Urothelium cell line (cell line): ENCODE data around the gene PPP2R3B.
A peak's percentile ranks its signal among the peaks of the same experiment; 100 is the strongest.
"Not testable (repeated sequence)": the region's sequence is repeated elsewhere in the genome, so short reads cannot be mapped to it uniquely, and the experiment has no call there.

Source experiments
- DNase-seq: peaks from one replicate; pipeline ENCODE4 v3.0.0; 2011; ENCODE audit warnings: low spot score, mixed read lengths
- FAIRE-seq: peaks from 2 replicates; lab custom pipeline; 2011; peaks lifted over from hg19 to GRCh38; lab: Jason Lieb, UNC

PPP2R3B gene

DNA sequence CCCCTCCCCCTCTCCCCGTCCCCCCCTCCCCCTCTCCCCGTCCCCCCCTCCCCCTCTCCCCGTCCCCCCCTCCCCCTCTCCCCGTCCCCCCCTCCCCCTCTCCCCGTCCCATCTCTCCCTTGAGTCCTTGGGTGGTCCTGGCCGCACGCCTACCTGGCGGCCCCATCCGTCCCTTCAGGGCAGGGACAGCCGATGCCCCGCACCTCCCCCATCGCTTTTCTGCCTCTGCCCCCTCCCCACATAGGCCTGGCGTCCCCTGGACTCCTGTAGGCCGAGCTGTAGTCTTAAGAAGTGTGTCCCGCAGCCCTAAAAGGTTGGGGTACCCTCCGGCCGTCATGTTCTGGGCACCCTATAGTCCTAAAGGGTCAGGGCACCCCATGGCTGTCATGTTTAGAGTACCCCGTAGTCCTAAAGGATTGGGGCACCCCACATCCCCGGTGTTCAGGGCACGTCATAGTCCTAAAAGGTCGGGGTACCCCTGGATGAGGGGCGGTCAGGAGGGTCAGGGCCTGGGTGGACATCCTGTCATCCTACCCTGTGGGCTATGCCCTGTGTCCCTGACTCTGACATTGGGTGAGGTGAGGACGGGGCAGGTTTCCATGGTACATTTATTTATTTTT is 57.3 kb downstream of the PPP2R3B start:
- FAIRE-seq (no peak), DNase-seq (no peak)

DNA sequence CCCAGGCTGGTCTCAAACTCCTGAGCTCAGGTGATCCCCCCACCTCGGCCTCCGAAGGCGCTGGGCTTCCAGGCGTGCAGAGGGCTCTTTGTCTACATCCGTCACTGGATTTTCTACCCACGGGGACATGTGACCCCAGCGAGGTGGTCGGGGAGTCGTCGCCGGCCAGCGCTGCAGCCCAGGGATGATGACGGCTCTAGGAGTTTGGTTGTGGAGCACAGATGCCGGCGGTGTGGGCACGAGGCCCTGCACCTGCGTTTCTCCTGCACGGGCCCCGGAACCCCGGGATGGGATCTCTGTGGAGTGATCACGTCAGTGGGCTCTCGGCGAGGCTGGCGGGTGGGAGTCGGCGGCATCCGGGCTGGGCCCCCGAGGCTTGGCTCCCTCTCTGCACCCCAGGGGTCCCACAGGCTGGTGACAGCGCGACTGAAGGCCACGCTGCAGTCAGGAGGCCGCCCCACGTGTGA is 59.0 kb downstream of the PPP2R3B start:
- no peak for DNase-seq
- no peak for FAIRE-seq

- FAIRE-seq, DNase-seq: not testable (repeated sequence)
These were observed 62.0 kb downstream of the PPP2R3B start for GRCh38 chrX:324664-325063.

DNA sequence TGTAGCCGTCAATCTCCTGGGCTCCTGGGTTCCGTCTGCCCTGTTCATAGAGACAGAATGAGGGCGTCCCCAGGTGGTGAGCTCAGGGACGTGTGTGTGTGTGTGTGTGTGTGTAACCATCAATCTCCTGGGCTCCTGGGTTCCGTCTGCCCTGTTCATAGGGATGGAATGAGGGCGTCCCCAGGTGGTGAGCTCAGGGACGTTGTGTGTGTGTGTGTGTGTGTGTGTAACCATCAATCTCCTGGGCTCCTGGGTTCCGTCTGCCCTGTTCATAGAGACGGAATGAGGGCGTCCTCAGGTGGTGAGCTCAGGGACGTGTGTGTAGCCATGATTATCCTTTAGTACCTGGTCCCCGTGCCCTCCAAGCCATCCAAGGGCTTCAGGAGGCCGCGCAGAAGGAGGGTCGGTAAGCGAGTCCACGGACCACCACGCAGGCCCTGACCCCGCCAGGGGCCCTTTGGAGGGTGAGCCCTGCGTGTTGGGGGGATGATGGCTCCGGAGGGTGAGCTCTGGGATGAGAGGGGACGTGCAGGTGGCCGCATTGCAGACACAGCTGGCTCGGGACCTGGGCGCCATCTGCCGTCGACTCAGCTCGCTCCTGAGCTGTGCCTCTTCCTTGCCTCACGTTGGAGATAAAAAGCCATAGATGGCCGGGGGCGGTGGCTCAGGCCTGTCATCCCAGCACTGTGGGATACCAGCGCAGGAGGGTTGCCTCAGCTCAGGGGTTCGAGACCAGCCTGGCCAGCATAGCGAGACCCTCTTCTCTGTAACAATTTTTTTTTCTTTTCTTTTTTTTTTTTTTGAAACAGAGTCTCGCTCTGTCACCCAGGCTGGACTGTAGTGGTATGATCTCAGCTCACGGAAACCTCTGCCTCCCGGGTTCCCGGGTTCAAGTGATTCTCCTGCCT is 62.7 kb downstream of the PPP2R3B start:
- no peak for DNase-seq
- no peak for FAIRE-seq

DNA sequence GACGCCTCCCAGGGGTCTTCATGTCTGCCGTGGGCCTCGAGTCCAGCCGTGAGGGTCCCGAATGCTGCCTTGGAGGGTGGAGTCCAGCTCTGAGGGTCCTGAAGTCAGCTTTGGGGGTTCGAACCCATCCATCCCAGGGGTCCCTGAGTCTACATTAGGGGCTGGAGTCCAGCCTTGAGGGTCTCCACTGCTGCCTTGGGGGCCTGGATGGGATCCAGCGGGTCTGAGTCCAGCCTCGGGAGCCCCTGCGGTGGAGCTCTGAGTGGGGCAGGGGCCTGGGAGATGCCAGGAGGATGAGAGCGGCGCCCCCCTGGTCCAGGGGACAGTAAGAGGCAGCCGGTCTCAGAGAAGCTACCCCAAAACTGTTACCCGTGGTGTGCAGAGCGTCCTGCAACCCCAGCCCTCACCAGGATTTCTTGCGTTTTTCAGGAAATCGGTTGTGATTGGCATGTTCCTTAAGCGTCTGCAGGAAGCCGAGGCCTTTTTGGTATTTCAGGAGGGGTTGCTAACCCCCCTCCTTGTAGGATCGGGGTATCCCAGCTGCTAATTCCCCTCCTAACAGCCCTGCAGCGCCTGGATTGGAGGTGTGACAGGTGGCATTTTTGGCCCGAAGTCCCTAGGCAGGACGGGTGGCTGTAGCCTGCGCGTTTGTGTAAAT is 66.5 kb downstream of the PPP2R3B start:
- no peak for FAIRE-seq
- DNase-seq = no peak

- DNase-seq = no peak
- FAIRE-seq = no peak
These were observed 67.1 kb downstream of the PPP2R3B start for GRCh38 chrX:319579-320125.

DNA sequence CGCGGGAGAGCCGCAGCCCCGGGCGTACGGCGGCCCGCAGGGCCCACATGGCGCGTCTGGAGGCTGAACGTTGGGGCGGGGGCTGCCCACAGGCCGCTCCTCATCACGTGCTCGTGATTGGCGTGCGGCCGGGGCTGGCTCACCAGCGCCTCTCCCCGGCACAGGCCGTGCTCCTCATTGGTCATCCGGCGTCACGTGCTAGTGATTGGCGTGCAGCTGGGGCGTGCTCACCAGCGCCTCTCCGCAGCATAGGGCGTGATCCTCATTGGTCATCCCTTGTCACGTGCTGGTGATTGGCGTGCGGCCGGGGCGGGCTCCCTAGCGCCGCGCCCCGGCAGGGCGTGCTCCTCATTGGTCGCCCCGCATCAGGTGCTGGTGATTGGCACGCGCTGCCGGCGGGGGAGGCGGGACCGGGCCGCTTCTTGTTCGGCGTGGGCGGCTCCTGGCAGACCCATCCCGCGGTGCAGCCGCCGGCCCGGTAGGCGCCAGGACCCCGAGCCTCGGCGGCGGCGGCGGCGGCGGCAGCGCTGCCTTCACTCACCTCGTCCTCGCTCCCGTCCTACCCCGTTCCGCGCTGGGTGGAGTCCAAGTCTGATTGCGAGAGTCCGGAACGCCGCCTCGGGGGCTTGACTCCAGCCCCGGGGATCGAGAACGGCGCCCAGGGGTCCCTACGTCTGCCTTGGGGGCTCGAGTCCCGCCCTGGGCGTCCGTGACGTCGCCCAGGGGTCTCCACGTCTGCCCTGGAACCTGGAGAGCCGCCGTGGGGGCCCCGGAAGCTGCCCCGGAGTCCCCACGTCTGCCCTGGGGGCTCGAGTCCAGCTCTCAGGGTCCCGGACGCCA is 67.7 kb downstream of the PPP2R3B start, which contains the start of gene GTPBP6:
Gene GTPBP6, minus strand, starts transcription at position 58 of the 840 bp plus-strand sequence. Its CDS starts 9 bp downstream, at position 49.
- peak; percentile 90 for DNase-seq
- FAIRE-seq = no peak

DNA sequence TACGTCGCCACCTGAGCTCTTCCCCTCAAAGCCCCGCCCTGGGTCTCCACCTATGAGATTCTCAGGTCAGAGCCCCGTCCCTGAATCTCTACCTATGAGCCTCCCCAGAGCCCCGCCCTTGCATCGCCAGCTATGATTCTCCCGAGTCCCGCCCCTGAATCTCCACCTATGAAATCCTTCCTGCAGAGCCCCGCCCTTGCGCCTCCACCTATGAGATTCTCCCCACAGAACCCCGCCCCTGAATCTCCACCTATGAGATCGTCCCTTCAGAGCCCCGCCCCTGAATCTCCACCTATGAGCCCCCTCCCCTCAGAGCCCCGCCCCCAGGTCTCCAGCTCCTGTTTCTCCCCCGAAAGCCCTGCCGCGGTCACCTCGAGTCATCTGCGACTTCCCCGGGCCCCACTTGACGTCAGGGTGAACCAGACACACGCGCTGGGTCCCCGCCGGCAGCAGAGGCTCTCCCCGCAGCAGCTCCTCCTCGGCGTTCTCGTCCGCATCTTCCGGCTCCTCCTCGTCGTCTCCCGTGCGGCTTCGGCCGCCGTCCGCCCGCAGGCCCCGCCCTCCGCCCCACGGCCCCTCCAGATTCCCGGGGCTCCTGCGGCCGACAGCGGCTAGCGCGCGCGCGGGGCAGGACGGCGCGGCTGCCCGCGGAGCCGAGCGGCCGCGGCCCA is 68.5 kb downstream of the PPP2R3B start:
- FAIRE-seq (no peak), DNase-seq (no peak)

DNA sequence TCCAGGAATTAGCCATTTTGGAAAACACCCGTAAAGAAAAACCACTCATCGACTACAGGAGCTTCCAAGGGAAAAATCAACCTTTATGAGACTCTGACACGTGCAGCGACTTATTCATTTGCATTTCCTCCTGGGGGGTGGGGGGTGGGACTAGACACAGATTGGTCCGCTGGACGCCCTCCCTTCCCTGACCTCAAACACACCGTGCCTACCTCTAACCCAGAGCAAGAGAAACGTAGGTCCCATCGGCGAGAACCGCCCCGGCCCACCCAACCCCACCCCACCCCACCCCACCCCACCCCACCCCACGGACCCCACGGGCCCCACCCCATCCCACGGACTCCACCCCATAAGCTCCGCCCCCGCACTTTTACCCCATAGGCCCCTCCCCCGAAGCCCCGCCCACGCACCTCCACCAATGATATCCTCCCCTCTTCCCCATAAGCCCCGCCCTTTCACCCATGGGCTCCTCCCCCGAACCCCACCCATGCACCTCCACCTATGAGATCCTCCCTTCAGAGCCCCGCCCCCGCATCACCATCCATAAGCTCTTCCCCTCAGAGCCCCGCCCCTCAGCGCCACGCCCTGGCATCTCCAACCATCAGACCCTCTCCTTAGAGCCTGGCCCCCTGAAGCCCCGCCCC is 69.2 kb downstream of the PPP2R3B start:
- FAIRE-seq (no peak), DNase-seq (peak; percentile 82)

- DNase-seq (no peak), FAIRE-seq (no peak)
These were observed 70.1 kb downstream of the PPP2R3B start for GRCh38 chrX:316351-317325.

DNA sequence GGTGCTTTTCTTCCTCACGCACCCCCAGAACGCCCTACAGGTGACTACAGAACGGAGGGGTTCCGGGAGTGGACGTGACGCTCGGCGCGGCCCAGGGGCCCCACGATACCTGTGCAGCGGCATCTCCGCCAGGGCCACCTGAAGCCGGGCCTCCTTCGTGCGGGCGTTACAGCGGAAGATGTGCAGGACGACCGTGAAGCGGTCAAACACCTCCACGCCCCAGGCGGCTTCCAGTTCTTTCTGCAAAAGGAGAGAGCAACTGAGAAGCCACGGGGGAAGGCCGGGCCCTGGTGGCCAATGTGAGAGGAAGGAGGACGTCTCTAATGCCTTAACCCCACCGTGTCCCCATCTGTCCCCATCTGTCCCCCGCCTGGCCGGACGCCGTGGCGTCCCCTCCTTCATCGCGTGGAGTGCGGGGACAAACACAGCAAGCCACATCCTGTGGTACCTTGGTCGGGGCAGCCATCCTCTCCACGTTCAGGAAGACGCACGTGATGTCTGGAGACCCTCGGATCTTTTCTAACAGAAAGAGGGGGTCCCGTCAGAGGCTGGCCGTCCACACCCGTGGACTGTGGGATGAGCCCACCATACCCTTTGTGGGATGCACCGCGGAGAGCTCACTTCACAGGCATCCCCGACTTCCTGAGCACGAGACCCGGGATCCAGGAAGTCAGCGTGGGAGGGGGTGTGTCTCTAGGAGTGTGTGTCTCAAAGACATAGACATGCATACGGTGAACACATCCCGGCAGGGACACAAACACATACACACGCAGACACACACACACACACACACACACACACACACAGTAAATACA is 71.7 kb downstream of the PPP2R3B start:
- no peak for FAIRE-seq
- DNase-seq = no peak

- FAIRE-seq (no peak), DNase-seq (no peak)
These were observed 72.7 kb downstream of the PPP2R3B start for GRCh38 chrX:314049-314448.

GRCh38 chrX:313546-313945 is 73.2 kb downstream of the PPP2R3B start:
- no peak for DNase-seq
- FAIRE-seq = no peak

DNA sequence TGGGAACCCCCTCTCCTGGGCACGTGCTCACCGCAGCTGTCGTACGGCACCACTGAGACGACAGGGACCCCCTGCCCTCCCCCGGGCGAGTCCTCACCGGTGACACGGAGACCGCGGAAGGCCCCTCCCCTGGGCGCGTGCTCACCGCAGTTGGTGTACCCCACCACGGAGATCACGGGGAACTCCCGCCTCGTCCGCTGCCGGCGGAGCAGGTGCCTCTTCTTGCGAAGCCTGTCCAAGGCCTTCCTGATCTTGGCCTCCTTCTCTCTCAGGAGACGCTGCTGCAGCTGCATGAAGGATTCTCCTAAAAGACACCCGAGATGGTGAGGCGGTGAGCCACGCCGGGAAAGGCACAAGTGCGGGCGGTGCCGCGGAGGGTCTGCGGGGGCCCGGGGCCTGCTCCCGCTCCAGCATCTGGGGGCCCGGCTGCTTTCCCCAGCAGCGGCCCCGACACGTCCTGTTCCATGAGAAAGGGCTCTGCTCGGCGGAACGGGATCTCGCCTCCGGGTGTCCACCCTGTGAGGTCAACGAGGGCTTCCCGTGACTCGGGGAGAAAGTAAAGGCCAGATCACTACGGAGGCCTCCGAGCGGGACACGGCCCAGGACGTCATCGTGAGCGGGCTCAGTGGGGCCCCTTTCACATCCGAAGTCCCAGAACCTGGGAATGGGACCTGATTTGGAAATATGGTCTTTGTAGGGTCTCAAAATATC is 73.9 kb downstream of the PPP2R3B start:
- DNase-seq (no peak), FAIRE-seq (no peak)

- FAIRE-seq = no peak
- DNase-seq = no peak
These were observed 75.3 kb downstream of the PPP2R3B start for GRCh38 chrX:311156-312129.
